WTC11 (cell line): Measurements from ENCODE around the gene LATS1.

ENCODE experiments used
- AFF4 ChIP-seq: sonication (generic); formaldehyde crosslinking; IDR thresholded peaks from 2 replicates; pipeline ENCODE4 v1.8.1; 2023; ENCODE audit warnings: mild to moderate bottlenecking, missing genetic modification reagents, borderline replicate concordance
- ATF2 ChIP-seq: sonication (generic); formaldehyde crosslinking; IDR thresholded peaks from 2 replicates; pipeline ENCODE4 v1.8.1; 2022; ENCODE audit warnings: low read depth, missing genetic modification reagents, borderline replicate concordance
- ATF3 ChIP-seq: sonication (generic); formaldehyde crosslinking; conservative IDR thresholded peaks from 2 replicates; pipeline ENCODE4 v1.8.1; 2022; ENCODE audit warnings: mild to moderate bottlenecking, missing genetic modification reagents
- CREB1 ChIP-seq: sonication (generic); formaldehyde crosslinking; IDR thresholded peaks from 2 replicates; pipeline ENCODE4 v1.8.0; 2023; ENCODE audit warnings: mild to moderate bottlenecking, missing genetic modification reagents
- CTCF ChIP-seq: fragments of 200-600 bp; IDR thresholded peaks from 2 replicates; pipeline ENCODE4 v1.8.0; 2022; ENCODE audit warnings: antibody characterized with exemption
- E2F5 ChIP-seq: sonication (generic); formaldehyde crosslinking; IDR thresholded peaks from 2 replicates; pipeline ENCODE4 v1.8.1; 2022; ENCODE audit warnings: mild to moderate bottlenecking, moderate library complexity, missing genetic modification reagents
- ELF4 ChIP-seq: sonication (generic); formaldehyde crosslinking; IDR thresholded peaks from 2 replicates; pipeline ENCODE4 v1.8.1; 2022; ENCODE audit warnings: low read depth, mild to moderate bottlenecking, moderate library complexity, missing genetic modification reagents
- ESRRA ChIP-seq: sonication (generic); formaldehyde crosslinking; IDR thresholded peaks from 2 replicates; pipeline ENCODE4 v1.8.1; 2022; ENCODE audit warnings: mild to moderate bottlenecking, missing genetic modification reagents, borderline replicate concordance
- JUN ChIP-seq: sonication (generic); formaldehyde crosslinking; IDR thresholded peaks from 2 replicates; pipeline ENCODE4 v1.8.0; 2023; ENCODE audit warnings: mild to moderate bottlenecking, missing genetic modification reagents
- SP1 ChIP-seq: sonication (generic); formaldehyde crosslinking; conservative IDR thresholded peaks from 2 replicates; pipeline ENCODE4 v1.8.1; 2022; ENCODE audit warnings: missing genetic modification reagents
- USF2 ChIP-seq: sonication (generic); formaldehyde crosslinking; IDR thresholded peaks from 2 replicates; pipeline ENCODE4 v1.8.1; 2023; ENCODE audit warnings: mild to moderate bottlenecking, missing genetic modification reagents, moderate library complexity
- ZNF671 ChIP-seq: fragments of 250-450 bp; sonication (Bioruptor Pico); IDR thresholded peaks from 2 replicates; pipeline ENCODE4 v1.8.0; 2021; ENCODE audit warnings: mild to moderate bottlenecking

- TF ChIP-seq SP1 (no peak), ELF4 (CRISPR knock-in tag) (no peak), CTCF (no peak), USF2 (CRISPR knock-in tag) (no peak), ESRRA (no peak), ATF2 (CRISPR knock-in tag) (no peak), ZNF671 (CRISPR knock-in tag) (no peak), E2F5 (CRISPR knock-in tag) (no peak), AFF4 (CRISPR knock-in tag) (no peak), CREB1 (CRISPR knock-in tag) (no peak), JUN (CRISPR knock-in tag) (no peak), ATF3 (no peak)
These were observed 48.4 kb upstream of the LATS1 start for GRCh38 chr6:149766156-149766769.
